Measurements from ENCODE around the gene RELT. TPM values are rescaled to one million over a fixed set of nuclear protein-coding genes. Genes with fewer than 3 reads are reported as not detected.

The RELT gene
- total and polyA plus RNA-seq, 2 of the 13 experiments (the other 11 are each of a cell fraction or from before 2014, with no cell fraction given), result 2.5 to 4.7 TPM

- Histone ChIP-seq H3K9me3 (ENCODE audit: low read length) (no peaks in the 10 kb centered on the region), H3K4me1 (ENCODE audit: insufficient read depth, low read length) (no peaks in the 10 kb centered on the region), H3K27ac (ENCODE audit: extremely low read length, insufficient read depth, low read length) (no peak overlapping the region), H3K4me2 (ENCODE audit: low read depth, low read length) (no peak overlapping the region), H3K27me3 (ENCODE audit: control insufficient read depth in 1 of 2, insufficient read depth in 2 of 2, low read length in 2 of 2) (no peaks in the 10 kb centered on the region), H3K4me3 (replicated peaks in 1 of 3; ENCODE audit: insufficient read depth in 1 of 3, low read depth in 2 of 3, low read length in 3 of 3) (no peak overlapping the region), H3K9ac (ENCODE audit: insufficient read depth, low read depth, low read length) (no peak overlapping the region), H3K79me2 (ENCODE audit: insufficient read depth, low read length) (no peaks in the 10 kb centered on the region), H3K36me3 (replicated peaks in 1 of 2; ENCODE audit: control insufficient read depth in 1 of 2, insufficient read depth in 2 of 2, low read length in 2 of 2) (peaks cover 9% of the 10 kb centered on the region in 2 experiments), H2AFZ (ENCODE audit: low read length) (no peak overlapping the region), H4K20me1 (ENCODE audit: insufficient read depth, low read length) (no peaks in the 10 kb centered on the region)
- CTCF ChIA-PET (ENCODE audit: low intra/inter-chr PET ratio, low total read pairs), result no interaction called here
- in situ Hi-C loops (cut with HindIII; ENCODE audit: extremely low pct_ligation_motif_present, low pct_unique_long_range_greater_than_20kb) (no loop called here), intact Hi-C loops (cut with micrococcal nuclease; ENCODE audit: unreplicated experiment) (no loop called here)
- no TSS peak for BruUV-seq (replicated peaks)
- FAIRE-seq, result no peak
- TF ChIP-seq ZBTB26 (CRISPR knock-in tag; IDR thresholded peaks at IDR 0.05; ENCODE audit: borderline replicate concordance), result no peak
- peak; percentile 53 for TF ChIP-seq AGO2 (optimal IDR thresholded peaks at IDR 0.05; ENCODE audit: low read depth, low read length)
- TF ChIP-seq ZBTB4 (CRISPR knock-in tag; IDR thresholded peaks at IDR 0.05; ENCODE audit: borderline replicate concordance), result no peak
- no peak for TF ChIP-seq ZNF33B (CRISPR knock-in tag; IDR thresholded peaks at IDR 0.05)
- TF ChIP-seq ZNF317 (CRISPR knock-in tag; IDR thresholded peaks at IDR 0.05), result no peak
- no peak for TF ChIP-seq ZBTB14 (CRISPR knock-in tag; IDR thresholded peaks at IDR 0.05)
- TF ChIP-seq MNT (IDR thresholded peaks at IDR 0.05), result no peak
- DNase-seq (ENCODE audit: low spot score), result no peak
- WGBS (ENCODE audit: low lambda C conversion rate), result 92% methylated on average over 8 of the region's 8 CpGs
- ATAC-seq, result no peak
- POLR2A ChIA-PET, result no interaction called here
Measured at GRCh38 chr11:73397468-73398131, 21.4 kb downstream of the RELT start.
